GM23248 (cell line): ENCODE results near the gene MARF1. TPM values are rescaled to one million over a fixed set of nuclear protein-coding genes. Genes with fewer than 3 reads are reported as not detected.
"Not testable (repeated sequence)": the region's sequence is repeated elsewhere in the genome, so short reads cannot be mapped to it uniquely, and the experiment has no call there.

Experiments used
- DNase-seq: peaks from one replicate; pipeline ENCODE4 v3.0.0-alpha.2; 2015
- H2AFZ ChIP-seq: fragments of 200-600 bp; sonication (generic); 2 replicates; pipeline ENCODE4 v1.6.1; 2016; ENCODE audit warnings: antibody characterized with exemption
- H3F3A ChIP-seq: fragments of 200-600 bp; sonication (generic); 2 replicates; pipeline ENCODE4 v1.6.1; 2016; ENCODE audit warnings: mild to moderate bottlenecking, antibody characterized with exemption, mixed run types; ENCODE audit not compliant: insufficient read depth
- H3K27ac ChIP-seq: fragments of 200-600 bp; sonication (generic); 2 replicates; pipeline ENCODE4 v1.5.1; 2016; ENCODE audit warnings: mild to moderate bottlenecking
- H3K27me3 ChIP-seq: fragments of 200-600 bp; sonication (generic); replicated peaks from 2 replicates; pipeline ENCODE4 v1.6.1; 2016; ENCODE audit warnings: mild to moderate bottlenecking; ENCODE audit not compliant: insufficient read depth
- H3K36me3 ChIP-seq: fragments of 200-600 bp; sonication (generic); 2 replicates; pipeline ENCODE4 v1.6.1; 2016; ENCODE audit warnings: low read depth, mild to moderate bottlenecking
- H3K4me1 ChIP-seq: fragments of 200-600 bp; sonication (generic); 2 replicates; pipeline ENCODE4 v1.6.1; 2016; ENCODE audit warnings: mild to moderate bottlenecking; ENCODE audit not compliant: insufficient read depth
- H3K4me2 ChIP-seq: fragments of 200-600 bp; sonication (generic); one replicate; pipeline ENCODE4 v1.6.1; 2016; ENCODE audit warnings: mild to moderate bottlenecking; ENCODE audit not compliant: unreplicated experiment
- H3K4me3 ChIP-seq: fragments of 200-600 bp; sonication (generic); 2 replicates; pipeline ENCODE4 v1.5.1; 2016; ENCODE audit warnings: mild to moderate bottlenecking
- H3K79me2 ChIP-seq: fragments of 200-600 bp; sonication (generic); 2 replicates; pipeline ENCODE4 v1.6.1; 2016; ENCODE audit warnings: mild to moderate bottlenecking; ENCODE audit not compliant: insufficient read depth
- H3K9ac ChIP-seq: fragments of 200-600 bp; sonication (generic); 2 replicates; pipeline ENCODE4 v1.6.1; 2016; ENCODE audit warnings: mild to moderate bottlenecking
- H3K9me2 ChIP-seq: fragments of 200-600 bp; sonication (generic); 2 replicates; pipeline ENCODE4 v1.6.1; 2016; ENCODE audit warnings: mixed run types, mild to moderate bottlenecking, moderate library complexity; ENCODE audit not compliant: insufficient read depth
- H3K9me3 ChIP-seq: fragments of 200-600 bp; sonication (generic); one replicate; pipeline ENCODE4 v1.6.1; 2017; ENCODE audit warnings: low read depth
- H4K20me1 ChIP-seq: fragments of 200-600 bp; sonication (generic); 2 replicates; pipeline ENCODE4 v1.6.0; 2016; ENCODE audit not compliant: insufficient read depth
- EZH2 ChIP-seq: fragments of 200-600 bp; sonication (generic); IDR thresholded peaks from 2 replicates; pipeline ENCODE4 v1.6.1; 2018; ENCODE audit warnings: antibody characterized with exemption, mild to moderate bottlenecking; ENCODE audit not compliant: insufficient read depth, poor library complexity, severe bottlenecking
- EZH2phosphoT487 ChIP-seq: fragments of 200-600 bp; sonication (generic); IDR thresholded peaks from 2 replicates; pipeline ENCODE4 v1.6.1; 2018; ENCODE audit warnings: antibody characterized with exemption, moderate library complexity, mild to moderate bottlenecking, low read depth; ENCODE audit not compliant: insufficient read depth
- WGBS, 2 experiments: methylation state at CpG; one replicate each; pipeline ENCODE4 v1.1.6; 2015 to 2017; ENCODE audit warnings: low lambda C conversion rate in 2 of 2, low coverage in 1 of 2; ENCODE audit errors: missing lambda C conversion rate in 2 of 2; 5-methylcytosine and 5-hydroxymethylcytosine counted together
- in situ Hi-C: fragments of 300-500 bp; cut with MboI; formaldehyde crosslinking; loops from 2 replicates; pipeline ENCODE4 v1.15.0; 2020
- polyA plus RNA-seq: library from polyadenylated mRNA; unstranded; fragments of >200 nt; fragmentation: Nextera tagmentation; extraction: Ambion mirVana; gene quantifications from 2 replicates; pipeline ENCODE4 v1.2.1, GENCODE V29; 2016
- total RNA-seq: library from RNA; depleted of rRNA; stranded (reverse); fragments of >200 nt; shearing (Covaris generic); gene quantifications from 2 replicates; pipeline ENCODE4 v1.2.3, GENCODE V29; 2014

The MARF1 gene
- total and polyA plus RNA-seq, 2 experiments from 2014 or later: 9.2 to 20.1 TPM

DNA sequence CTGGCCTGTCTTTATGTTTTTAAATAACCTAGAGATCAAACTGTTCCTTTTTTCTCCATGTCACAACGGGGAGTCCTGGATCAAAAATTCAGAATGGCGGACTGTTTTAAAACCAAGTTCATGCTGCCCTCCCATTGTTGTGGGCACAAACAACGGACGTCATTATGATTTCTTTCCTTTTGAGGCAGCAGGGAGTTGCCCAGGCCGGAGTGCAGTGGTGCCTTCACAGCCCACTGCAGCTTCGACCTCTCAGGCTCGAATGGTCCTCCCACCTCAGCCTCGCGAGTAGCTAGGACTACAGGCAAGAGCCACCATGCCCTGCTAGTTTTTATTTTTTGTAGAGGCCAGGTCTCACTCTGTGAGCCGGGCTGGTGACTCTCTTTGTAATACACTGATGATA lies 33.6 kb upstream of the MARF1 start:
- in situ Hi-C loops: no loop called here
- H3K79me2 ChIP-seq: peaks cover 45% of the 10 kb centered on the region
- no peak overlapping the region for H3K9ac ChIP-seq
- H4K20me1 ChIP-seq: no peaks in the 10 kb centered on the region
- no peak for DNase-seq
- H2AFZ ChIP-seq: no peak overlapping the region
- H3F3A ChIP-seq: peaks cover 29% of the 10 kb centered on the region
- peaks cover 17% of the 10 kb centered on the region; the same call in 1 of the 2 replicates for H3K36me3 ChIP-seq
- WGBS, 2 experiments: 85% methylated on average over 10 of the region's 10 CpGs
- H3K4me2 ChIP-seq: no peak overlapping the region
- no peak overlapping the region for H3K4me3 ChIP-seq
- no peaks in the 10 kb centered on the region for H3K9me2 ChIP-seq
- no peak for TF ChIP-seq EZH2phosphoT487
- TF ChIP-seq EZH2: no peak
- H3K4me1 ChIP-seq: peaks cover 19% of the 10 kb centered on the region
- H3K9me3 ChIP-seq: no peaks in the 10 kb centered on the region
- H3K27me3 ChIP-seq: no peaks in the 10 kb centered on the region
- no peak overlapping the region for H3K27ac ChIP-seq

- H4K20me1 ChIP-seq: no peaks in the 10 kb centered on the region
- H3K4me1 ChIP-seq: peaks cover 20% of the 10 kb centered on the region
- no peak overlapping the region for H3K9ac ChIP-seq
- in situ Hi-C loops: no loop called here
- no peak for DNase-seq
- no peaks in the 10 kb centered on the region for H3K9me3 ChIP-seq
- no peak overlapping the region for H2AFZ ChIP-seq
- no peak overlapping the region for H3K4me3 ChIP-seq
- H3K36me3 ChIP-seq: peaks cover 3% of the 10 kb centered on the region; the same call in 1 of the 2 replicates
- WGBS, 2 experiments: 97% methylated on average over 7 of the region's 7 CpGs
- no peak overlapping the region for H3K4me2 ChIP-seq
- TF ChIP-seq EZH2phosphoT487 (no peak), EZH2 (no peak)
- H3K27ac ChIP-seq: no peak overlapping the region
- peaks cover 36% of the 10 kb centered on the region for H3F3A ChIP-seq
- peaks cover 45% of the 10 kb centered on the region for H3K79me2 ChIP-seq
- no peaks in the 10 kb centered on the region for H3K9me2 ChIP-seq
- H3K27me3 ChIP-seq: no peaks in the 10 kb centered on the region
Measured at GRCh38 chr16:15674571-15674970, 31.6 kb upstream of the MARF1 start.

DNA sequence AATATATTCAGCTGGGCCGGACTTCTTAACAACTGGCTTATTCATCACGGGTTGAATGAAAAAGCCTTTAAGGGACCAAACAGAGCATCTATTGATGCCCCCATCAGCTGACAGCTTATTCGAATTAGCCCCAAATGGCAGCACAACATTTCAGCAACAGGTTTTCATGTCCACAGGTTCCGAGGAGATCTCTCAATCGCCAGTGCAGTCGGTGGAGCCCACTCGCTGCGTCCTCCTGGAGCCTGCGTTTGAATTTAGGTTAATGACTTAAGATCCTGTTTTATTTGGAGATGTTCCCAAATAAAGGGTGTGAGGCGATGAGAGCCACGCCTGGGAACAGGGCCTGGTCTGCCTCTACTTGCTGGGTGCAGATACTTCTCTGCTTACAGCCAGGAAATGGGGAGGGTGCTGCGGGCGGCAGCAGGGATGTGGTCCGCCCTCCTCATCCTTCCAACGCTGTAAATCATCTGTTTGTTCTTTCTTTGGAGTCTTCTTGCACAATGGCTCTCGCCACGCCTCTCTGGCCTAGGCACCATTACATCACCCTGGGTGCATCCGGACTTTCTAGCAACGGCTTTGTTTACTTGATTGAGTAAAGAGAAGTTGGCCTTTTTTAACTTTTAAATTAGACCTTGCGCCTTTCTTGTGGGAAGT lies 29.7 kb upstream of the MARF1 start:
- H3K27ac ChIP-seq: peak overlapping the region; percentile 99

GRCh38 chr16:15672127-15672513 lies 29.2 kb upstream of the MARF1 start:
- H3K9ac ChIP-seq: peak overlapping the region; percentile 91
- H3K27me3 ChIP-seq, H3K9me3 ChIP-seq, in situ Hi-C loops, H4K20me1 ChIP-seq, DNase-seq, H3K9me2 ChIP-seq: not testable (repeated sequence)
- peak overlapping the region; percentile 99 for H3K27ac ChIP-seq
- H3K79me2 ChIP-seq: peaks cover 39% of the 10 kb centered on the region
- H3K4me2 ChIP-seq: peak overlapping the region; percentile 84
- H3K4me3 ChIP-seq: 0 out of 2 replicates have a peak overlapping the region, but pooled peaks have one; percentile 58
- peaks cover 20% of the 10 kb centered on the region for H3K4me1 ChIP-seq
- H2AFZ ChIP-seq: peak overlapping the region; percentile 79
- 84 to 86% methylated on average over 10 of the region's 10 CpGs for WGBS, 2 experiments
- H3K36me3 ChIP-seq: peaks cover 12% of the 10 kb centered on the region
- H3F3A ChIP-seq: peaks cover 36% of the 10 kb centered on the region

More for the DNA sequence above, 29.7 kb upstream of the MARF1 start:
- TF ChIP-seq EZH2: no peak
- no peak for TF ChIP-seq EZH2phosphoT487
- peak; percentile 98 for DNase-seq
- Histone ChIP-seq H3K9ac (peak overlapping the region; percentile 91), H3K9me2 (no peaks in the 10 kb centered on the region), H3K9me3 (no peaks in the 10 kb centered on the region), H3K4me2 (peak overlapping the region; percentile 84), H3F3A (peaks cover 36% of the 10 kb centered on the region), H3K36me3 (peaks cover 9% of the 10 kb centered on the region; the same call in 1 of the 2 replicates), H3K4me3 (peak overlapping the region; percentile 58), H3K79me2 (peaks cover 41% of the 10 kb centered on the region), H3K27me3 (no peaks in the 10 kb centered on the region), H2AFZ (peak overlapping the region; percentile 79), H3K4me1 (peaks cover 20% of the 10 kb centered on the region), H4K20me1 (no peaks in the 10 kb centered on the region)
- in situ Hi-C loops: no loop called here
- WGBS, 2 experiments: 2% methylated on average over 20 of the region's 20 CpGs
